GM12878 (cell line): Measurements from ENCODE around the gene OTOF.

Experiments used
- BHLHE40 ChIP-seq, 2 experiments: fragments of 450-650 bp in 1 of 2; IDR thresholded peaks; 2 replicates each; pipeline ENCODE4 v1.6.1; 2011 to 2017; ENCODE audit warnings: low read depth in 2 of 2, borderline replicate concordance in 1 of 2, improper control_type of control experiment in 1 of 2, low read length in 1 of 2, mild to moderate bottlenecking in 1 of 2
- CBX3 ChIP-seq: fragments of 200-600 bp; sonication (generic); IDR thresholded peaks from 2 replicates; pipeline ENCODE4 v1.6.1; 2016; ENCODE audit warnings: low read depth, borderline replicate concordance
- CTCF ChIP-seq, 3 experiments: IDR thresholded peaks in 2 of 3; conservative IDR thresholded peaks in 1 of 3; 2 replicates each; pipeline ENCODE4 v1.5.1; 2011; ENCODE audit warnings: low read depth in 3 of 3, low read length in 3 of 3, mild to moderate bottlenecking in 3 of 3, control low read depth in 2 of 3, moderate library complexity in 2 of 3, inconsistent platforms in 1 of 3, mixed read lengths in 1 of 3; ENCODE audit not compliant: control insufficient read depth in 2 of 3, insufficient read depth in 1 of 3; ENCODE audit errors: extremely low read depth in 1 of 3
- EP300 ChIP-seq, 2 experiments: fragments of 150-350 bp in 1 of 2; IDR thresholded peaks; 2 replicates each; pipeline ENCODE4 v1.6.1; 2011 to 2012; ENCODE audit warnings: low read depth in 2 of 2, low read length in 2 of 2, borderline replicate concordance in 1 of 2, improper control_type of control experiment in 1 of 2, inconsistent platforms in 1 of 2; ENCODE audit not compliant: control insufficient read depth in 1 of 2
- EZH2 ChIP-seq: IDR thresholded peaks from 2 replicates; pipeline ENCODE4 v1.6.1; 2012; ENCODE audit warnings: low read depth, mild to moderate bottlenecking, control low read depth, inconsistent platforms, low read length, borderline replicate concordance; ENCODE audit not compliant: control insufficient read depth
- FOS ChIP-seq: IDR thresholded peaks from 3 replicates; pipeline ENCODE4 v1.6.1; 2011; ENCODE audit warnings: borderline replicate concordance; ENCODE audit not compliant: insufficient read length; ENCODE audit errors: extremely low read depth
- MAX ChIP-seq: IDR thresholded peaks from 2 replicates; pipeline ENCODE4 v1.6.1; 2012; ENCODE audit warnings: low read depth, low read length, improper control_type of control experiment
- POLR2AphosphoS5 ChIP-seq: IDR thresholded peaks from 2 replicates; pipeline ENCODE4 v1.6.1; 2011; ENCODE audit warnings: mild to moderate bottlenecking, low read length, inconsistent platforms
- REST ChIP-seq: IDR thresholded peaks from 2 replicates; pipeline ENCODE4 v1.6.1; 2012; ENCODE audit warnings: mild to moderate bottlenecking, low read depth, low read length
- TF ChIP-seq, protein P1 (sequence below): IDR thresholded peaks from 2 replicates; pipeline ENCODE4 v1.6.1; 2011; ENCODE audit warnings: low read depth, mild to moderate bottlenecking, low read length, moderate library complexity, borderline replicate concordance; ENCODE audit errors: extremely low read depth
- TF ChIP-seq, protein P2 (sequence below): fragments of 450-650 bp; conservative IDR thresholded peaks from 2 replicates; pipeline ENCODE4 v1.6.1; 2017; ENCODE audit warnings: mild to moderate bottlenecking, moderate library complexity

GRCh38 chr2:26421961-26422360 lies 56.0 kb downstream of the OTOF start:
- TF ChIP-seq BHLHE40 (IDR thresholded peaks at IDR 0.05; ENCODE audit: borderline replicate concordance in 1 of 2, low read depth in 2 of 2, low read length in 1 of 2) (no peak), POLR2AphosphoS5 (no peak), MAX (no peak), CTCF (IDR thresholded peaks at IDR 0.05 in 2 of 3, conservative IDR thresholded peaks at IDR 0.05 in 1 of 3; ENCODE audit: control insufficient read depth in 2 of 3, extremely low read depth in 1 of 3, insufficient read depth in 1 of 3, low read depth in 3 of 3, low read length in 3 of 3) (no peak), EP300 (IDR thresholded peaks at IDR 0.05; ENCODE audit: borderline replicate concordance in 1 of 2, control insufficient read depth in 1 of 2, low read depth in 2 of 2, low read length in 2 of 2) (no peak), FOS (no peak), EZH2 (no peak), REST (no peak), CBX3 (no peak)
- TF ChIP-seq, protein P1, sequence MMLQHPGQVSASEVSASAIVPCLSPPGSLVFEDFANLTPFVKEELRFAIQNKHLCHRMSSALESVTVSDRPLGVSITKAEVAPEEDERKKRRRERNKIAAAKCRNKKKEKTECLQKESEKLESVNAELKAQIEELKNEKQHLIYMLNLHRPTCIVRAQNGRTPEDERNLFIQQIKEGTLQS: no peak
- TF ChIP-seq, protein P2, sequence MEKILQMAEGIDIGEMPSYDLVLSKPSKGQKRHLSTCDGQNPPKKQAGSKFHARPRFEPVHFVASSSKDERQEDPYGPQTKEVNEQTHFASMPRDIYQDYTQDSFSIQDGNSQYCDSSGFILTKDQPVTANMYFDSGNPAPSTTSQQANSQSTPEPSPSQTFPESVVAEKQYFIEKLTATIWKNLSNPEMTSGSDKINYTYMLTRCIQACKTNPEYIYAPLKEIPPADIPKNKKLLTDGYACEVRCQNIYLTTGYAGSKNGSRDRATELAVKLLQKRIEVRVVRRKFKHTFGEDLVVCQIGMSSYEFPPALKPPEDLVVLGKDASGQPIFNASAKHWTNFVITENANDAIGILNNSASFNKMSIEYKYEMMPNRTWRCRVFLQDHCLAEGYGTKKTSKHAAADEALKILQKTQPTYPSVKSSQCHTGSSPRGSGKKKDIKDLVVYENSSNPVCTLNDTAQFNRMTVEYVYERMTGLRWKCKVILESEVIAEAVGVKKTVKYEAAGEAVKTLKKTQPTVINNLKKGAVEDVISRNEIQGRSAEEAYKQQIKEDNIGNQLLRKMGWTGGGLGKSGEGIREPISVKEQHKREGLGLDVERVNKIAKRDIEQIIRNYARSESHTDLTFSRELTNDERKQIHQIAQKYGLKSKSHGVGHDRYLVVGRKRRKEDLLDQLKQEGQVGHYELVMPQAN: no peak
